PC-3 (cell line): Measurements from ENCODE around the gene VWA3B.

Experiments
- CTCF ChIP-seq: fragments of 300-600 bp; sonication (generic); conservative IDR thresholded peaks from 2 replicates; pipeline ENCODE4 v1.5.1; 2017; ENCODE audit warnings: antibody characterized with exemption, low read depth, mild to moderate bottlenecking, low read length
- EZH2 ChIP-seq: fragments of 300-600 bp; sonication (generic); IDR thresholded peaks from one replicate; pipeline ENCODE4 v1.6.1; 2017; ENCODE audit warnings: antibody characterized with exemption, mild to moderate bottlenecking, low read length; ENCODE audit not compliant: unreplicated experiment
- EZH2phosphoT487 ChIP-seq: fragments of 300-600 bp; sonication (generic); IDR thresholded peaks from 2 replicates; pipeline ENCODE4 v1.6.1; 2018; ENCODE audit warnings: mild to moderate bottlenecking, antibody characterized with exemption, low read length, borderline replicate concordance

GRCh38 chr2:98157557-98157956, 70.6 kb downstream of the VWA3B start:
- TF ChIP-seq EZH2 (no peak), CTCF (peak; percentile 42), EZH2phosphoT487 (no peak)
